HG03045 (cell line): ENCODE data around the gene CPA1.

Source experiments
- ATAC-seq: cut with Tn5 transposase; IDR thresholded peaks from one replicate; pipeline ENCODE4 v1.9.1; 2021; ENCODE audit warnings: mild to moderate bottlenecking, moderate library complexity; ENCODE audit not compliant: unreplicated experiment

Gene CPA1

GRCh38 chr7:130393841-130394411 lies 13.6 kb downstream of the CPA1 start:
- ATAC-seq, result no peak

- no peak for ATAC-seq
These were observed 14.3 kb downstream of the CPA1 start for GRCh38 chr7:130394421-130395195.

- no peak for ATAC-seq
These were observed 15.1 kb downstream of the CPA1 start for GRCh38 chr7:130395421-130395820.

- no peak for ATAC-seq
These were observed 15.8 kb downstream of the CPA1 start for GRCh38 chr7:130396109-130396508.

GRCh38 chr7:130397051-130397757 lies 16.9 kb downstream of the CPA1 start:
- no peak for ATAC-seq

- ATAC-seq, result no peak
These were observed 17.4 kb downstream of the CPA1 start for GRCh38 chr7:130397758-130398073.

- ATAC-seq, result no peak
These were observed 18.3 kb downstream of the CPA1 start for GRCh38 chr7:130398526-130399090.

GRCh38 chr7:130400120-130400572 lies 19.9 kb downstream of the CPA1 start:
- no peak for ATAC-seq

GRCh38 chr7:130401101-130401500 lies 20.8 kb downstream of the CPA1 start:
- ATAC-seq, result no peak

GRCh38 chr7:130401578-130401977 lies 21.3 kb downstream of the CPA1 start:
- no peak for ATAC-seq

GRCh38 chr7:130405003-130405402 lies 24.7 kb downstream of the CPA1 start:
- no peak for ATAC-seq

GRCh38 chr7:130409067-130409711 lies 28.9 kb downstream of the CPA1 start:
- ATAC-seq, result no peak

GRCh38 chr7:130409712-130410072 lies 29.4 kb downstream of the CPA1 start:
- ATAC-seq, result no peak

- ATAC-seq, result no peak
These were observed 30.7 kb downstream of the CPA1 start for GRCh38 chr7:130410868-130411541.

GRCh38 chr7:130413201-130413600 lies 32.9 kb downstream of the CPA1 start:
- no peak for ATAC-seq

GRCh38 chr7:130415006-130415405 lies 34.7 kb downstream of the CPA1 start:
- ATAC-seq, result no peak

- no peak for ATAC-seq
These were observed 36.9 kb downstream of the CPA1 start for GRCh38 chr7:130417213-130417612.

GRCh38 chr7:130418306-130418705 lies 38.0 kb downstream of the CPA1 start:
- ATAC-seq, result no peak

- ATAC-seq, result no peak
These were observed 39.4 kb downstream of the CPA1 start for GRCh38 chr7:130419658-130420057.

- ATAC-seq, result no peak
These were observed 40.8 kb downstream of the CPA1 start for GRCh38 chr7:130420943-130421578.
